ENCODE measurements around the gene TRIM28. TPM values are rescaled to one million over a fixed set of nuclear protein-coding genes. Genes with fewer than 3 reads are reported as not detected.

TRIM28 gene
- total RNA-seq, 4 donors from 2014 or later: 150 to 198 (median 179) TPM

- WGBS, 2 donors: 89 to 91% methylated on average over 8 to 9 of the region's 9 CpGs
- peaks cover 0 to 10% (median 0%) of the 10 kb centered on the region in 3 donors for H3K4me1 ChIP-seq
- H3K9me3 ChIP-seq: no peaks in the 10 kb centered on the region
These were observed 40.9 kb downstream of the TRIM28 start for GRCh38 chr19:58584498-58585441.

GRCh38 chr19:58585442-58586132 is 41.7 kb downstream of the TRIM28 start:
- peaks cover 0 to 10% (median 0%) of the 10 kb centered on the region in 3 donors for H3K4me1 ChIP-seq
- no peaks in the 10 kb centered on the region for H3K9me3 ChIP-seq
- H3K27me3 ChIP-seq: no peaks in the 10 kb centered on the region
- no peak overlapping the region for H3K4me3 ChIP-seq
- no peak for DNase-seq
- TF ChIP-seq CTCF (IDR thresholded peaks at IDR 0.05): no peak
- TF ChIP-seq POLR2A (IDR thresholded peaks at IDR 0.05): no peak
- H3K36me3 ChIP-seq: peaks cover 7 to 30% (median 11%) of the 10 kb centered on the region in 3 donors
- intact Hi-C loops (cut with DNase I): no loop called here
- 71 to 93% methylated on average over 6 of the region's 6 CpGs for WGBS, 2 donors
- no peak overlapping the region for H3K27ac ChIP-seq

More at GRCh38 chr19:58584498-58585441, 40.9 kb downstream of the TRIM28 start:
- TF ChIP-seq POLR2A (IDR thresholded peaks at IDR 0.05): no peak
- no peak for TF ChIP-seq CTCF (IDR thresholded peaks at IDR 0.05)
- H3K27ac ChIP-seq: no peak overlapping the region
- H3K4me3 ChIP-seq: no peak overlapping the region
- intact Hi-C loops (cut with DNase I): no loop called here
- DNase-seq: no peak
- H3K36me3 ChIP-seq: peaks cover 7 to 30% (median 11%) of the 10 kb centered on the region in 3 donors
- no peaks in the 10 kb centered on the region for H3K27me3 ChIP-seq

GRCh38 chr19:58586133-58586765 is 42.4 kb downstream of the TRIM28 start:
- no peak overlapping the region for H3K4me3 ChIP-seq
- no peaks in the 10 kb centered on the region for H3K27me3 ChIP-seq
- DNase-seq: no peak
- TF ChIP-seq POLR2A (IDR thresholded peaks at IDR 0.05) (no peak), CTCF (IDR thresholded peaks at IDR 0.05) (no peak)
- no peaks in the 10 kb centered on the region for H3K9me3 ChIP-seq
- intact Hi-C loops (cut with DNase I): no loop called here
- no peak overlapping the region for H3K27ac ChIP-seq
- peaks cover 0 to 4% (median 0%) of the 10 kb centered on the region in 3 donors for H3K4me1 ChIP-seq
- WGBS, 2 donors: 60 to 93% methylated on average over 1 to 3 of the region's 4 CpGs
- peaks cover 7 to 28% (median 11%) of the 10 kb centered on the region in 3 donors for H3K36me3 ChIP-seq

Small RNA genes lying within 50 kb of the gene (small RNA-seq; reads per million reads assigned to genes)
- gene MIR6807: 0 to 0.27 (median 0.04) reads per million in 4 donors
- gene RN7SL525P: 0 reads per million in 4 donors

Other genes with a start within 250 kb of the TRIM28 start
- gene ERVK3-1, start 238.7 kb upstream of the TRIM28 start, total RNA-seq: 10 to 100 TPM; 24.7 to 42.0 (median 38.0) TPM
- 1 to 10 TPM; 2.2 to 3.2 (median 2.9) TPM for gene ZSCAN22, start 217.1 kb upstream of the TRIM28 start, total RNA-seq
- gene A1BG, start 190.6 kb upstream of the TRIM28 start, total RNA-seq: 10 to 100 TPM in 2 of 4 donors, 1 to 10 TPM in 1, not detected in 1; 1.1 to 25.1 (median 13.9) TPM
- gene ZNF497, start 181.3 kb upstream of the TRIM28 start, total RNA-seq: 1 to 10 TPM in 3 of 4 donors, under 1 TPM in 1; 0.87 to 1.9 (median 1.4) TPM
- 1 to 10 TPM; 2.4 to 6.7 (median 3.3) TPM for gene ZNF837, start 163.0 kb upstream of the TRIM28 start, total RNA-seq
- 1,000 to 10,000 TPM; 1,292 to 2,917 (median 1,952) TPM for gene RPS5, start 156.8 kb upstream of the TRIM28 start, total RNA-seq
- gene RNF225, start 148.4 kb upstream of the TRIM28 start, total RNA-seq: 10 to 100 TPM in 2 of 4 donors, 1 to 10 TPM in 2; 5.0 to 30.5 (median 15.7) TPM
- gene ZNF584, start 135.4 kb upstream of the TRIM28 start, total RNA-seq: 10 to 100 TPM in 2 of 4 donors, 1 to 10 TPM in 2; 8.5 to 13.4 (median 9.4) TPM
- 1 to 10 TPM; 2.0 to 5.3 (median 2.4) TPM for gene ZNF132, start 103.9 kb upstream of the TRIM28 start, total RNA-seq
- 10 to 100 TPM in 1 of 4 donors, 1 to 10 TPM in 3; 6.5 to 10.1 (median 8.0) TPM for gene ZNF324B, start 92.4 kb upstream of the TRIM28 start, total RNA-seq
- 10 to 100 TPM; 13.5 to 25.4 (median 20.2) TPM for gene ZNF324, start 77.0 kb upstream of the TRIM28 start, total RNA-seq
- 10 to 100 TPM in 3 of 4 donors, 1 to 10 TPM in 1; 6.0 to 13.3 (median 12.1) TPM for gene ZNF446, start 67.7 kb upstream of the TRIM28 start, total RNA-seq
- 1 to 10 TPM; 1.9 to 5.3 (median 2.6) TPM for gene SLC27A5, start 32.1 kb upstream of the TRIM28 start, total RNA-seq
- gene ZBTB45, start 24.3 kb upstream of the TRIM28 start, total RNA-seq: 10 to 100 TPM in 1 of 4 donors, 1 to 10 TPM in 3; 6.9 to 11.1 (median 8.3) TPM
- gene CHMP2A, start 11.0 kb downstream of the TRIM28 start, total RNA-seq: 10 to 100 TPM; 76.5 to 99.5 (median 86.6) TPM
- 10 to 100 TPM; 22.0 to 37.4 (median 24.7) TPM for gene UBE2M, start 14.5 kb downstream of the TRIM28 start, total RNA-seq
- gene MZF1, start 29.3 kb downstream of the TRIM28 start, total RNA-seq: 10 to 100 TPM; 11.8 to 30.9 (median 21.7) TPM